ACC112 (cell line): ENCODE results near the gene C21orf58.
"Not testable (repeated sequence)": the region's sequence is repeated elsewhere in the genome, so short reads cannot be mapped to it uniquely, and the experiment has no call there.

Experiments
- H2AFZ ChIP-seq: fragments of 200-600 bp; sonication (generic); one replicate; pipeline ENCODE4 v1.6.0; 2017; ENCODE audit warnings: antibody characterized with exemption, low read length; ENCODE audit not compliant: unreplicated experiment
- H3K27ac ChIP-seq: fragments of 200-600 bp; sonication (generic); 2 replicates; pipeline ENCODE4 v1.5.1; 2014; ENCODE audit warnings: low read depth, mild to moderate bottlenecking, antibody characterized with exemption, low read length, moderate library complexity
- H3K27me3 ChIP-seq: fragments of 200-600 bp; sonication (generic); 2 replicates; pipeline ENCODE4 v1.6.1; 2014; ENCODE audit warnings: mild to moderate bottlenecking, antibody characterized with exemption, low read length, moderate library complexity, mixed read lengths; ENCODE audit not compliant: insufficient read depth
- H3K36me3 ChIP-seq: fragments of 200-600 bp; sonication (generic); 2 replicates; pipeline ENCODE4 v1.6.1; 2016; ENCODE audit warnings: mild to moderate bottlenecking, antibody characterized with exemption, low read length, moderate library complexity, mixed read lengths; ENCODE audit not compliant: insufficient read depth
- H3K4me1 ChIP-seq: fragments of 200-600 bp; sonication (generic); one replicate; pipeline ENCODE4 v1.6.1; 2016; ENCODE audit warnings: low read length, mixed read lengths; ENCODE audit not compliant: insufficient read depth, unreplicated experiment, control insufficient read depth
- H3K4me3 ChIP-seq: fragments of 200-600 bp; sonication (generic); 2 replicates; pipeline ENCODE4 v1.5.1; 2014; ENCODE audit warnings: mild to moderate bottlenecking, low read depth, low read length
- H3K79me2 ChIP-seq: fragments of 200-600 bp; sonication (generic); one replicate; pipeline ENCODE4 v1.6.0; 2016; ENCODE audit warnings: low read length; ENCODE audit not compliant: control insufficient read depth, unreplicated experiment, insufficient read depth

The C21orf58 gene

DNA sequence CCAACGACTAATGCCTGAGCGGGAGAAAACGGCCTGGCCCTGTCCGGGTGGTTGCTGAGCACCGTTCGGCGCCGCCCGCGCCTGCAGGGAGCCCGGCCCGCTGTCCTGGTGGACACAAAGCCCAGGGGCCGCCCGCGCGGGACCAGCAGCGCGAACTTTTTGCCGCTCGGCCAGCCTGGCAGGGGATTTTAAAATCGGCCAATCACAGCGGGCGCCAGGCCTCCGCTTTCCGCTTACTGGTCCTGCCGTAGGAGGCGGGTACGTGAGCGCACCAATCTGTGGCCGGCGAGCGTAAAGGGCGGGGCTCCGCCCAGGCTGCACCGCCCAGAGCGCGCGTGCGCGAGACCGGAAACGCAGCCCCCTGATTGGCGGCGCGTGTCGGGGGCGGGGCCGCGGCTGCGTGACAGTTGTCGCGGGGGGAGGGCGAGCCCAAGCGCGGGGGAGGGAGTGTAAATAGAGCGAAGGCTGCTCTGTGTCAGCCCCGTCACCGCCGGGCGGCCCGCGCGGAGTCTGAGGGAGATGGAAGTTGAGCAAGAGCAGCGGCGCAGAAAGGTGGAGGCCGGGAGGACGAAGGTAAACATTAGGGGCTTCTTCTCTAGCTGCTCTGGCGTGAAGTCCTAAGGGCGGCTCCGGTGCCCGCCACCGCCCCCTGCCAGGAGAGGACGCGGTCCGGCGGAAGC lies at the start of gene C21orf58, which contains the start of gene PCNT:
Gene C21orf58, minus strand, starts transcription at position 161 of the 680 bp plus-strand sequence. CDS start 1,132 bp downstream, outside the sequence.
Gene PCNT, plus strand, starts transcription at position 447 of the 680 bp plus-strand sequence. Its CDS starts 73 bp downstream, at position 520.
- Histone ChIP-seq H3K4me1 (peaks cover 29% of the 10 kb centered on the region), H3K36me3 (no peaks in the 10 kb centered on the region; the same call in 1 of the 2 replicates), H3K79me2 (peaks cover 76% of the 10 kb centered on the region), H3K4me3 (peak within 1 kb of the TSS; percentile 100), H2AFZ (peak within 1 kb of the TSS; percentile 94), H3K27me3 (no peaks in the 10 kb centered on the region), H3K27ac (peak within 1 kb of the TSS; percentile 96)

- H3K27ac ChIP-seq, H3K36me3 ChIP-seq, H3K27me3 ChIP-seq, H3K4me3 ChIP-seq, H3K4me1 ChIP-seq, H2AFZ ChIP-seq: not testable (repeated sequence)
- peaks cover 40% of the 10 kb centered on the region for H3K79me2 ChIP-seq
Measured at GRCh38 chr21:46372947-46373346, 49.3 kb upstream of the C21orf58 start.

- H2AFZ ChIP-seq = no peak overlapping the region
- H3K27me3 ChIP-seq = no peaks in the 10 kb centered on the region
- no peak overlapping the region for H3K27ac ChIP-seq
- no peaks in the 10 kb centered on the region for H3K4me1 ChIP-seq
- H3K79me2 ChIP-seq = peaks cover 36% of the 10 kb centered on the region
- no peak overlapping the region for H3K4me3 ChIP-seq
- H3K36me3 ChIP-seq = peaks cover 7% of the 10 kb centered on the region; the same call in 1 of the 2 replicates
Measured at GRCh38 chr21:46372014-46372485, 48.4 kb upstream of the C21orf58 start.

DNA sequence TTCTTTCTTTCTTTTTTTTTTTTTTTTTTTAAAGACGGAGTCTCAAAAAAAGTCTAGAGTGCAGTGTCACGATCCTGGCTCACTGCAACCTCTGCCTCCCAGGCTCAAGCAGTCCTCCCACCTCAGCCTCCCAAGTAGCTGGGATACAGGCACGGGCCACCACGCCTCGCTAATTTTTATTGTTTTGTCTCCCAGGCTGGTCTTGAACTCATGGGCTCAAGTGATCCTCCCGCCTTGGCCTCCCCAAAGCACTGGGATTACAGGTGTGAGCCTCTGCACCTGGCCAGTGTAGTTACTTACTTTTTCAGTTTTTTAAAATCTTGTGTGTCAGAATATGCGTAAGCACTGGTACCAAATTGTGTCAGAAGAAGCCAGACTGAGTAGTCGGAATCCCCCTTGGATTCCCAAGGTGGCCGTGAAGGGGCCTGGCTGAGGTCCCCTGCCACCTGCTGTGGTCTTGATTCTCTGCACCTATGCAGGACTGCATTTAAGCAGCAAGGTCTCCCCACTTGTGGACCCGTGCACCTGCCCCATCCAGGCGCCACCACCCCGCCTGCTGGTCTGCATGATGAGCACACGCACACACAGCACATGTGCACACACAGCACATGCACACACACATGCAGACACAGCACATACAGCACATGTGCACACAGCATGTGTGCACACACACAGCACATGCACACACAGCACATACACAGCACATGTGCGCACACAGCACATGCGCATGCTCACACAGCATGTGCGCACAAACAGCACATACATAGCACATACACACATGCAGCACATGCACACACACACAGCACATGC lies 47.7 kb upstream of the C21orf58 start:
- Histone ChIP-seq H2AFZ (no peak overlapping the region), H3K4me3 (no peak overlapping the region), H3K27ac (no peak overlapping the region), H3K36me3 (peaks cover 11% of the 10 kb centered on the region; the same call in 1 of the 2 replicates), H3K79me2 (peaks cover 34% of the 10 kb centered on the region), H3K27me3 (no peaks in the 10 kb centered on the region), H3K4me1 (no peaks in the 10 kb centered on the region)

- Histone ChIP-seq H2AFZ (no peak overlapping the region), H3K4me1 (no peaks in the 10 kb centered on the region), H3K79me2 (peaks cover 32% of the 10 kb centered on the region), H3K27ac (no peak overlapping the region), H3K36me3 (peaks cover 16% of the 10 kb centered on the region; the same call in 1 of the 2 replicates), H3K4me3 (no peak overlapping the region), H3K27me3 (no peaks in the 10 kb centered on the region)
Measured at GRCh38 chr21:46369520-46370235, 46.0 kb upstream of the C21orf58 start.

DNA sequence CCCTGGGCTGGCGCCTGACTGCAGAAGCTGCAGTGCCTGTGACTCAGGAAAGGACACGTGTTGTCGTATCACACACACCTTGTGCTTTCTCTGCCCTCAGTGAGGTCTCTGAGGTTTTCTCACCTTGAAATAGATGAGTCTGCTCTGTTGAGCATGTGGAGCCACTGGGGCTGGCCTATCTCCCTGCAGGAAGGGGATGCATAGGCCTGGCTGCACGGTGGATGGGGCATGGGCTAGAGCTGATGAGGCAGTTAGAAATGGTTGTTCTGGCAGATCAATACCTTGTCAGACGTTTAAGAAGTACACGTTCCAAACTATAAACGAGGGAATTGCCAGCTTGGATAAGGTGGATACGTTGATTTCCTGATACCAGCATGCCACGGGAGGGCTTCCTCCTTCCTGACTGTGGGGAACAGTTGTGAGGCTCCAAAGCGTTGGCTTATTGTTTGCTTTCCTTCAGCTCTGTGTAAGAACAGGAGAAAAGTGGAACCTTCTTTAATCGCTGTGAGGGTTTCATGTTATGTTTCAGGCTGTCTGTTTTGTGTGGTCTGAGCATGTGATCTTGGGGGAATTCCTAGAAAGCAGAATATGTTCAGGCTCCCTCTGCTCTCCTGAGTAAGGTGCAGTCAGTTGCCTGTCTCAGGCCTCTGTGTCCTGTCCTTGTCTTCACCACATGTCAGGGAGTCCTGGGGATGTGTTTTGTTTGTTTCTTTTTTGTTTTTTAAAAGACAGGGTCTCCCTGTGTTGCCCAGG lies 45.0 kb upstream of the C21orf58 start:
- no peak overlapping the region for H2AFZ ChIP-seq
- no peak overlapping the region for H3K4me3 ChIP-seq
- H3K4me1 ChIP-seq = no peaks in the 10 kb centered on the region
- peaks cover 29% of the 10 kb centered on the region for H3K79me2 ChIP-seq
- H3K36me3 ChIP-seq = peaks cover 18% of the 10 kb centered on the region; the same call in 1 of the 2 replicates
- no peak overlapping the region for H3K27ac ChIP-seq
- H3K27me3 ChIP-seq = no peaks in the 10 kb centered on the region

DNA sequence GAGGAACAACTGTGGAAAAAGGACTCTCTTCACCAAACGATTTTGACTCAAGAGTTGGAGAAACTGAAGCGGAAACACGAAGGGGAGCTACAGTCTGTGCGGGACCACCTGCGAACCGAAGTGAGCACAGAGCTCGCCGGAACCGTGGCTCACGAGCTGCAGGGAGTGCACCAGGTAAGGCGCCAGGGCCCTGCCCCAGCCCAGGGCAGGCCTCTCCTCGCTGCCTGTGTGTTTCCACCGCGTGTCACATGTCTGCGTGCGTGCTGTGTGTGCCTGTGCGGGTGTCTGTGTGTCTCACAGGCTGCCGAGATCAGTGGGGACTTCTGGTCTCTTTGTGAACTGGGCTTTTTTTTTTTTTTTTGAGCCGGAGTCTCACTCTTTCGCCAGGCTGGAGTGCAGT lies 43.3 kb upstream of the C21orf58 start:
- Histone ChIP-seq H3K27me3 (no peaks in the 10 kb centered on the region), H3K4me1 (no peaks in the 10 kb centered on the region), H3K79me2 (peaks cover 22% of the 10 kb centered on the region), H3K27ac (no peak overlapping the region), H3K4me3 (no peak overlapping the region), H3K36me3 (peaks cover 26% of the 10 kb centered on the region; the same call in 1 of the 2 replicates), H2AFZ (no peak overlapping the region)

- Histone ChIP-seq H3K4me3 (no peak overlapping the region), H3K27ac (no peak overlapping the region), H2AFZ (no peak overlapping the region), H3K79me2 (peaks cover 21% of the 10 kb centered on the region), H3K4me1 (no peaks in the 10 kb centered on the region), H3K27me3 (no peaks in the 10 kb centered on the region), H3K36me3 (peaks cover 22% of the 10 kb centered on the region; the same call in 1 of the 2 replicates)
Measured at GRCh38 chr21:46366561-46366960, 42.9 kb upstream of the C21orf58 start.

DNA sequence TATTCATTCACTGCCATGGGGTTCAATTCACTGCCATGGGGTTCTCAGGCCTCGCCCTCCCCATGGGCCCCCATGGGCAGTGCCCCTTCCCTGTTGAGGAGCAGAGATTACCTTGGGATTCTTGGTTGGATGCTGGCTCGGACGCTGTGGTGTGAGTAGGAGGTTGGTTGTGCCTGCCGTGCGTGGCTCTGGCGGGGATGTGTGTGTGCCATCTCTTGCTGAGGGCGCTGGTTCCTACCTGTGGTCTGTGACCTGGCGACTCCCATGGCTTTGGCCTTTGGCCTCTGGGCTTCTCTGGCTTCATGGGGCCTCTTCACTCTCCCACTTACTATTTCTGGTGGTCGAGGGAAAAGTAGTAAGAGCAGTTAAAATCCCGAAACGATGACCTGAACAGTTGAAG lies 42.4 kb upstream of the C21orf58 start:
- no peaks in the 10 kb centered on the region for H3K4me1 ChIP-seq
- H3K27me3 ChIP-seq = no peaks in the 10 kb centered on the region
- peaks cover 21% of the 10 kb centered on the region for H3K79me2 ChIP-seq
- no peak overlapping the region for H2AFZ ChIP-seq
- peaks cover 19% of the 10 kb centered on the region; the same call in 1 of the 2 replicates for H3K36me3 ChIP-seq
- no peak overlapping the region for H3K4me3 ChIP-seq
- H3K27ac ChIP-seq = no peak overlapping the region

- Histone ChIP-seq H3K4me1 (no peaks in the 10 kb centered on the region), H3K79me2 (peaks cover 7% of the 10 kb centered on the region), H3K36me3 (peaks cover 23% of the 10 kb centered on the region; the same call in 1 of the 2 replicates), H3K27ac (no peak overlapping the region), H2AFZ (no peak overlapping the region), H3K27me3 (no peaks in the 10 kb centered on the region), H3K4me3 (no peak overlapping the region)
Measured at GRCh38 chr21:46363698-46364097, 40.0 kb upstream of the C21orf58 start.
